SU-DHL-6 (cell line): ENCODE data around the gene COL4A3.

ENCODE experiments used
- CTCF ChIP-seq: fragments of 200-600 bp; sonication (generic); IDR thresholded peaks from one replicate; pipeline ENCODE4 v1.5.1; 2017; ENCODE audit warnings: antibody characterized with exemption, mild to moderate bottlenecking, low read length, moderate library complexity; ENCODE audit not compliant: insufficient read depth, poor library complexity, severe bottlenecking
- EZH2phosphoT487 ChIP-seq: fragments of 200-600 bp; sonication (generic), shearing (Covaris generic); conservative IDR thresholded peaks from 2 replicates; pipeline ENCODE4 v1.6.1; 2018; ENCODE audit warnings: mild to moderate bottlenecking, antibody characterized with exemption, low read length, moderate library complexity, mixed read lengths

GRCh38 chr2:227308784-227309183 is 144.4 kb downstream of the COL4A3 start:
- TF ChIP-seq CTCF (no peak), EZH2phosphoT487 (no peak)
